ENCODE measurements around the gene IL31.

The IL31 gene

DNA sequence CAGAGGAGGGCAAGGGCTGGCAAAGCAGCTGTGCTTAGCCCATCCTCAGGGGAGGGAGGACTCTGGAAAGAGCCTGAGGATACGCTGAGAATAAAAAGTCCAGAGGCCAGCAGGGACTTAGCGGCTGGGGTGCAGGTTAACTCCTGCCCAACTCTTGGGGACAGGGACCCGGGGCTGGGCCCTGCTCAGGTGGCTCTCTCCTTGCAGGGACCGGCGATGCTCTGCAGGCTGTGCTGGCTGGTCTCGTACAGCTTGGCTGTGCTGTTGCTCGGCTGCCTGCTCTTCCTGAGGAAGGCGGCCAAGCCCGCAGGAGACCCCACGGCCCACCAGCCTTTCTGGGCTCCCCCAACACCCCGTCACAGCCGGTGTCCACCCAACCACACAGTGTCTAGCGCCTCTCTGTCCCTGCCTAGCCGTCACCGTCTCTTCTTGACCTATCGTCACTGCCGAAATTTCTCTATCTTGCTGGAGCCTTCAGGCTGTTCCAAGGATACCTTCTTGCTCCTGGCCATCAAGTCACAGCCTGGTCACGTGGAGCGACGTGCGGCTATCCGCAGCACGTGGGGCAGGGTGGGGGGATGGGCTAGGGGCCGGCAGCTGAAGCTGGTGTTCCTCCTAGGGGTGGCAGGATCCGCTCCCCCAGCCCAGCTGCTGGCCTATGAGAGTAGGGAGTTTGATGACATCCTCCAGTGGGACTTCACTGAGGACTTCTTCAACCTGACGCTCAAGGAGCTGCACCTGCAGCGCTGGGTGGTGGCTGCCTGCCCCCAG is 32.3 kb upstream of the IL31 start:
- no peak for TF ChIP-seq ZFX (IDR thresholded peaks at IDR 0.05)
- TF ChIP-seq, protein P1, sequence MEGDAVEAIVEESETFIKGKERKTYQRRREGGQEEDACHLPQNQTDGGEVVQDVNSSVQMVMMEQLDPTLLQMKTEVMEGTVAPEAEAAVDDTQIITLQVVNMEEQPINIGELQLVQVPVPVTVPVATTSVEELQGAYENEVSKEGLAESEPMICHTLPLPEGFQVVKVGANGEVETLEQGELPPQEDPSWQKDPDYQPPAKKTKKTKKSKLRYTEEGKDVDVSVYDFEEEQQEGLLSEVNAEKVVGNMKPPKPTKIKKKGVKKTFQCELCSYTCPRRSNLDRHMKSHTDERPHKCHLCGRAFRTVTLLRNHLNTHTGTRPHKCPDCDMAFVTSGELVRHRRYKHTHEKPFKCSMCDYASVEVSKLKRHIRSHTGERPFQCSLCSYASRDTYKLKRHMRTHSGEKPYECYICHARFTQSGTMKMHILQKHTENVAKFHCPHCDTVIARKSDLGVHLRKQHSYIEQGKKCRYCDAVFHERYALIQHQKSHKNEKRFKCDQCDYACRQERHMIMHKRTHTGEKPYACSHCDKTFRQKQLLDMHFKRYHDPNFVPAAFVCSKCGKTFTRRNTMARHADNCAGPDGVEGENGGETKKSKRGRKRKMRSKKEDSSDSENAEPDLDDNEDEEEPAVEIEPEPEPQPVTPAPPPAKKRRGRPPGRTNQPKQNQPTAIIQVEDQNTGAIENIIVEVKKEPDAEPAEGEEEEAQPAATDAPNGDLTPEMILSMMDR (conservative IDR thresholded peaks at IDR 0.05): no peak
- H3K27ac ChIP-seq: no peak overlapping the region

GRCh38 chr12:122205053-122205925 is 31.3 kb upstream of the IL31 start:
- no peak for TF ChIP-seq ZFX (IDR thresholded peaks at IDR 0.05)
- TF ChIP-seq, protein P1 (conservative IDR thresholded peaks at IDR 0.05): no peak
- no peak overlapping the region for H3K27ac ChIP-seq

DNA sequence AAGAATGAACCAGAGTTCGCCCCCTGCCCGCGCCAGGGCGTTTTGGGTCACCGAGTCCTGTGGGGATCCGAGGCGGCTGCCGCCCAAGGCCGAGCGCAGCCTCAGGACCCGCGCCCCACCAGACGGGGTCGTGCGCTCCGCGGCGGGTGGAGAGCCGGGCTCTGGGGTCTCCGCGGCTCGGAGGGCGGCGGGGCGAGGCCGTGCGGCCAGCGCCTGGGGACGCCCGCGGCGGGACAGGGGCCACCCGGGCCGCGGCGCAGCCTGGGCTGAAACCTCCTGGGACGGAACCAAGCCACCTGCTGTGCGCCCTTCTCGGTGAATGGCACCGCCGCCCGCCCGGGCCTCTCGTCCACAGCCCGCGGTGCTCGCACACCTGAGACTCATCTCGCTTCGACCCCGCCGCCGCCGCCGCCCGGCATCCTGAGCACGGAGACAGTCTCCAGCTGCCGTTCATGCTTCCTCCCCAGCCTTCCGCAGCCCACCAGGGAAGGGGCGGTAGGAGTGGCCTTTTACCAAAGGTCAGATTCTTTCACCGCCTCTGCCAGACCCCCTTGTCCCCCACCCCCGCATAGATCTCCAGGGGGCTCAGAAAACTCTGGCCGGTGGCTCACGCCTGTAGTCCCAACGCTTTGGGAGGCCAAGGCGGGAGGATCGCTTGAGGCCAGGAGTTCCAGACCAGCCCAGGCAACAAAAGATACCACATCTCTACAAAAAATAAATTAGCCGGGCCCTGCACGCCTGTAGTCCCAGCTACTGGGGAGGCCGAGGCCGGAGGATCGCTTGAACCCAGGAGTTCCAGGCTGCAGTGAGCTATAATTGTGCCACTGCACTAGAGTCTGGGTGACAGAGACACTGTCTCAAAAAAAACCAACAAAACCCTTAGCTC is 30.4 kb upstream of the IL31 start:
- TF ChIP-seq, protein P1 (conservative IDR thresholded peaks at IDR 0.05): no peak
- no peak for TF ChIP-seq ZFX (IDR thresholded peaks at IDR 0.05)
- peak overlapping the region; percentile 66 for H3K27ac ChIP-seq

- 0 out of 2 replicates have a peak, but pooled peaks have one; percentile 27 for TF ChIP-seq ZFX (IDR thresholded peaks at IDR 0.05)
- TF ChIP-seq, protein P1 (conservative IDR thresholded peaks at IDR 0.05): no peak
- H3K27ac ChIP-seq: peak within 1 kb of the TSS; percentile 66
Measured at GRCh38 chr12:122203301-122204166, 29.5 kb upstream of the IL31 start, which contains the start of gene B3GNT4. TSS of gene B3GNT4 (plus strand) at chr12:122203709. CDS start at chr12:122204619, 910 bp downstream.

DNA sequence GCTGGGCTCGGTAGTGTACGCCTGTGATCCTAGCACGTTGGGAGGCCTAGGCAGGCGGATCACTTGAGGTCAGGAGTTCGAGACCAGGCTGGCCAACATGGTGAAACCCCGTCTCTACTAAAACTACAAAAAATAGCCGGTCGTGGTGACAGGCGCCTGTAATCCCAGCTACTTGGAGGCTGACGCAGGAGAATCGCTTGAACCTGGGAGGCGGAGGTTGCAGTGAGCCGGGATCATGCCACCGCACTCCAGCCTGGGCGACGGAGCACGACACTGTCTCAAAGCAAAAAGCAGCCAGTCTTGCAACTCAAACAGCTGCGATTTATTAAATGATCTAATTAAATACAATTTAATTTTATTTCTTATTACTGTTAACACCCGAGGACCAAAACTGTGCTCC is 28.8 kb upstream of the IL31 start:
- peak overlapping the region; percentile 66 for H3K27ac ChIP-seq

GRCh38 chr12:122202017-122202416 is 28.0 kb upstream of the IL31 start:
- TF ChIP-seq ZFX (IDR thresholded peaks at IDR 0.05): no peak
- TF ChIP-seq, protein P1 (conservative IDR thresholded peaks at IDR 0.05): no peak
- H3K27ac ChIP-seq: no peak overlapping the region

All from C4-2B (cell line).